Measurements from ENCODE around the gene SMYD2. TPM values are rescaled to one million over a fixed set of nuclear protein-coding genes. Genes with fewer than 3 reads are reported as not detected.

SMYD2 gene
- total and polyA plus RNA-seq, 2 experiments from 2014 or later = 34.9 to 52.1 TPM

DNA sequence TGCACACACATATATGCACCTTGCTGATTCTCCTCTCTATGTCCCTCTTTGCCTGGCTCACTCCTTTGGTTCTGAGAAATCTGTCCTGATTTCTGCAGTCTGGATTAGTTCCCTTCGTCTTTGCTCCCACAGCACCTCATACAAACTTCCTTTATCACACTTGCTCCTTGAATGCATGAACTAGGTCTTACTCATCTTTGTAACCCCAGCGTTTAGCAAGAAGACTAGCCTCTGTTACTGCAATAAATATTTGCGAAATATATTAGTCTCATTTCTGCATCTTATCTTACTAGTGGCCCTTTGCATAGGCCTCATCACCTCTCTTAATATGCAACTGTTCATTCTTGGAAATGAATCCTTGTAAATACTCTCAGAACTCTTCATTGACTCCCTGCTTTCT, 11.4 kb downstream of the SMYD2 start:
- Histone ChIP-seq H3K4me2 (ENCODE audit: unreplicated experiment) (no peak overlapping the region), H3K36me3 (ENCODE audit: low read depth) (no peaks in the 10 kb centered on the region), H3K9me3 (ENCODE audit: low read depth) (no peaks in the 10 kb centered on the region), H3K9ac (no peak overlapping the region), H3K79me2 (ENCODE audit: insufficient read depth) (peaks cover 48% of the 10 kb centered on the region), H4K20me1 (ENCODE audit: insufficient read depth) (no peaks in the 10 kb centered on the region; the same call in 1 of the 2 replicates), H3K4me1 (ENCODE audit: insufficient read depth) (peaks cover 24% of the 10 kb centered on the region), H2AFZ (no peak overlapping the region), H3F3A (ENCODE audit: insufficient read depth) (peaks cover 32% of the 10 kb centered on the region), H3K4me3 (no peak overlapping the region), H3K9me2 (ENCODE audit: insufficient read depth) (no peaks in the 10 kb centered on the region), H3K27me3 (replicated peaks; ENCODE audit: insufficient read depth) (no peaks in the 10 kb centered on the region), H3K27ac (no peak overlapping the region)
- in situ Hi-C loops (cut with MboI) = no loop called here
- TF ChIP-seq EZH2phosphoT487 (IDR thresholded peaks at IDR 0.05; ENCODE audit: insufficient read depth, low read depth) (no peak), EZH2 (IDR thresholded peaks at IDR 0.05; ENCODE audit: insufficient read depth, poor library complexity, severe bottlenecking) (no peak)
- WGBS, 2 experiments (ENCODE audit: low coverage in 1 of 2, low lambda C conversion rate in 2 of 2, missing lambda C conversion rate in 2 of 2) = 55 to 58% methylated on average over 3 of the region's 3 CpGs
- DNase-seq = peak; percentile 59

GRCh38 chr1:214295934-214296333, 15.0 kb downstream of the SMYD2 start:
- H2AFZ ChIP-seq = no peak overlapping the region
- no peaks in the 10 kb centered on the region for H3K9me3 ChIP-seq (ENCODE audit: low read depth)
- DNase-seq = no peak
- peaks cover 44% of the 10 kb centered on the region for H3F3A ChIP-seq (ENCODE audit: insufficient read depth)
- H3K36me3 ChIP-seq (ENCODE audit: low read depth) = no peaks in the 10 kb centered on the region
- no peaks in the 10 kb centered on the region for H3K27me3 ChIP-seq (replicated peaks; ENCODE audit: insufficient read depth)
- H4K20me1 ChIP-seq (ENCODE audit: insufficient read depth) = no peaks in the 10 kb centered on the region; the same call in 1 of the 2 replicates
- peaks cover 21% of the 10 kb centered on the region for H3K79me2 ChIP-seq (ENCODE audit: insufficient read depth)
- peak overlapping the region; percentile 75 for H3K4me2 ChIP-seq (ENCODE audit: unreplicated experiment)
- TF ChIP-seq EZH2 (IDR thresholded peaks at IDR 0.05; ENCODE audit: insufficient read depth, poor library complexity, severe bottlenecking) = no peak
- TF ChIP-seq EZH2phosphoT487 (IDR thresholded peaks at IDR 0.05; ENCODE audit: insufficient read depth, low read depth) = no peak
- WGBS, 2 experiments (ENCODE audit: low coverage in 1 of 2, low lambda C conversion rate in 2 of 2, missing lambda C conversion rate in 2 of 2) = 86 to 89% methylated on average over 4 of the region's 4 CpGs
- in situ Hi-C loops (cut with MboI) = no loop called here
- H3K4me1 ChIP-seq (ENCODE audit: insufficient read depth) = peaks cover 32% of the 10 kb centered on the region
- no peak overlapping the region for H3K4me3 ChIP-seq
- H3K9me2 ChIP-seq (ENCODE audit: insufficient read depth) = no peaks in the 10 kb centered on the region
- no peak overlapping the region for H3K9ac ChIP-seq
- no peak overlapping the region for H3K27ac ChIP-seq

DNA sequence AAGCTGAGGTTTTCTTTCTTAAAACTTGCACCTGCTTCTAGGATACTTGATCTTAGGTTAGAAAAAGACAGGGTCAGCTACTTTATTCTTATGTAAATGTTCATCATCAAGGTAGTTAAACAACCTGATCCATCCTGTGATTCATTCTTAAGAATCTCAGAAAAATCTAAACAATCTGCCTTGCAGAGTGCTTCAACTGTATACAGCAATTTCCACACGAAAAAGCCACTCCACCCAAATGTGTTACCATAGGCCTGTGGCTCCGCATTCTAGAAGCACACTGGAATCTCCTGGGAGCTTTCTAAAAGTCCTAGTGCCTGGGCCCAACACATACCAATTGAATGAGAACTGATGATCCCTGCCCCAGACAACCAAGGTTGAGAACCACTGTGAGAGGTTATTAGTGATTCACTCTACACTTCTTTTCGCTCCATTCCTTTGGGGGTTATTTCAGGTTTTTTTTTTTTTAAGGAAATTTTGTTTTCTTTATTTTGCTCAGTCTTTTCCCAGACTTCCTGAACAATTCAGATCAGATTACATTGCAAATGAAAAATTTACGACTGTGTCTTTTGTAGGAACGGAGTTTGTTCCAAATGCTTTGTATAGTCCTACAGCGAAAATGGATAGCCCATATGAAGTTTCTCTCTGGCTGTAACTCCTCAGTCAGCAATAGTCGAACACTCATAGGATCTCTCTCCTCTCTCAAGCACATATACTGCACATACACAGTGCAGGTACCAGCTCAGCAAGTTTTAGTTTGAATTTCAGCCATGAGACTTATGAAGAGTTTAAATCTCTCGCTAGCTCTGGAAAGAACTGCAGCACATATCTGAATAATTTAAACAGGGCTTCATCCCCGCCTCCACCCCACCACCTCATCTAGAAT, 16.1 kb downstream of the SMYD2 start:
- H3K27me3 ChIP-seq (replicated peaks; ENCODE audit: insufficient read depth) = no peaks in the 10 kb centered on the region
- no peaks in the 10 kb centered on the region; the same call in 1 of the 2 replicates for H4K20me1 ChIP-seq (ENCODE audit: insufficient read depth)
- DNase-seq = peak; percentile 90
- no peaks in the 10 kb centered on the region for H3K9me2 ChIP-seq (ENCODE audit: insufficient read depth)
- peaks cover 25% of the 10 kb centered on the region for H3K79me2 ChIP-seq (ENCODE audit: insufficient read depth)
- 45 to 47% methylated on average over 9 of the region's 9 CpGs for WGBS, 2 experiments (ENCODE audit: low coverage in 1 of 2, low lambda C conversion rate in 2 of 2, missing lambda C conversion rate in 2 of 2)
- no peaks in the 10 kb centered on the region for H3K36me3 ChIP-seq (ENCODE audit: low read depth)
- TF ChIP-seq EZH2 (IDR thresholded peaks at IDR 0.05; ENCODE audit: insufficient read depth, poor library complexity, severe bottlenecking) (no peak), EZH2phosphoT487 (IDR thresholded peaks at IDR 0.05; ENCODE audit: insufficient read depth, low read depth) (no peak)
- peaks cover 28% of the 10 kb centered on the region for H3K4me1 ChIP-seq (ENCODE audit: insufficient read depth)
- no peak overlapping the region for H2AFZ ChIP-seq
- 0 out of 2 replicates have a peak overlapping the region, but pooled peaks have one; percentile 5 for H3K9ac ChIP-seq
- no peaks in the 10 kb centered on the region for H3K9me3 ChIP-seq (ENCODE audit: low read depth)
- H3K27ac ChIP-seq = peak overlapping the region; percentile 60
- in situ Hi-C loops (cut with MboI) = no loop called here
- H3F3A ChIP-seq (ENCODE audit: insufficient read depth) = peaks cover 40% of the 10 kb centered on the region
- peak overlapping the region; percentile 75 for H3K4me2 ChIP-seq (ENCODE audit: unreplicated experiment)
- peak overlapping the region; percentile 23; the same call in 1 of the 2 replicates for H3K4me3 ChIP-seq

- Histone ChIP-seq H4K20me1 (ENCODE audit: insufficient read depth) (no peaks in the 10 kb centered on the region), H3K36me3 (ENCODE audit: low read depth) (no peaks in the 10 kb centered on the region), H3K27me3 (replicated peaks; ENCODE audit: insufficient read depth) (no peaks in the 10 kb centered on the region), H3K27ac (no peak overlapping the region), H2AFZ (no peak overlapping the region), H3K9ac (no peak overlapping the region), H3F3A (ENCODE audit: insufficient read depth) (peaks cover 32% of the 10 kb centered on the region), H3K4me1 (ENCODE audit: insufficient read depth) (peaks cover 34% of the 10 kb centered on the region), H3K9me3 (ENCODE audit: low read depth) (no peaks in the 10 kb centered on the region), H3K79me2 (ENCODE audit: insufficient read depth) (peaks cover 12% of the 10 kb centered on the region), H3K4me3 (no peak overlapping the region), H3K4me2 (ENCODE audit: unreplicated experiment) (no peak overlapping the region), H3K9me2 (ENCODE audit: insufficient read depth) (no peaks in the 10 kb centered on the region)
- no peak for TF ChIP-seq EZH2phosphoT487 (IDR thresholded peaks at IDR 0.05; ENCODE audit: insufficient read depth, low read depth)
- TF ChIP-seq EZH2 (IDR thresholded peaks at IDR 0.05; ENCODE audit: insufficient read depth, poor library complexity, severe bottlenecking) = no peak
- 92% methylated on average over 9 of the region's 9 CpGs for WGBS, 2 experiments (ENCODE audit: low coverage in 1 of 2, low lambda C conversion rate in 2 of 2, missing lambda C conversion rate in 2 of 2)
- in situ Hi-C loops (cut with MboI) = no loop called here
- no peak for DNase-seq
These were observed 19.3 kb downstream of the SMYD2 start for GRCh38 chr1:214300149-214300780.

Measured in GM23248 (cell line).